Measurements from ENCODE around the gene ESYT3.

GRCh38 chr3:138443091-138443490, 8.7 kb downstream of the ESYT3 start:
- no peak for TF ChIP-seq POLR2A (IDR thresholded peaks at IDR 0.05)
- no peak for TF ChIP-seq CTCF (IDR thresholded peaks at IDR 0.05 in 4 of 5, conservative IDR thresholded peaks at IDR 0.05 in 1 of 5)

All from gastrocnemius medialis (tissue), 4 donors.